BJ (cell line): ENCODE results near the gene HSD17B8. TPM values are rescaled to one million over a fixed set of nuclear protein-coding genes. Genes with fewer than 3 reads are reported as not detected.
"Not testable (repeated sequence)": the region's sequence is repeated elsewhere in the genome, so short reads cannot be mapped to it uniquely, and the experiment has no call there.

Experiments
- CTCF ChIA-PET: fragments of 350-600 bp; formaldehyde crosslinking; extraction: SDS; loops from one replicate; lab custom pipeline; 2021; ENCODE audit warnings: antibody characterized with exemption, inconsistent platforms; lab: Yijun Ruan, JAX
- POLR2A ChIA-PET: fragments of 300-600 bp; sonication (Branson Sonifier 250); formaldehyde crosslinking; extraction: SDS; loops from one replicate; lab custom pipeline; 2021; ENCODE audit warnings: antibody characterized with exemption; lab: Charles Lee
- DNase-seq: peaks from one replicate; pipeline ENCODE4 v3.0.0-alpha.2; 2011; ENCODE audit warnings: low read depth
- H3K27me3 ChIP-seq: 2 replicates; pipeline ENCODE4 v1.6.0; 2011; ENCODE audit warnings: low read length; ENCODE audit not compliant: control insufficient read depth, insufficient read depth
- H3K36me3 ChIP-seq: 2 replicates; pipeline ENCODE4 v1.5.1; 2011; ENCODE audit warnings: low read length; ENCODE audit not compliant: control insufficient read depth, insufficient read depth
- H3K4me3 ChIP-seq: 2 replicates; pipeline ENCODE4 v1.5.1; 2011; ENCODE audit warnings: low read depth, mild to moderate bottlenecking, control low read depth, low read length
- CTCF ChIP-seq: IDR thresholded peaks from 2 replicates; pipeline ENCODE4 v1.5.1; 2011; ENCODE audit warnings: low read depth, mild to moderate bottlenecking, control low read depth, inconsistent platforms, low read length, moderate library complexity; ENCODE audit not compliant: insufficient read depth
- polyA plus RNA-seq: library from polyadenylated mRNA; depleted of rRNA; stranded (reverse); fragments of >200 nt; gene quantifications from 2 replicates; pipeline ENCODE4 v1.2.3, GENCODE V29; 2011

Gene HSD17B8
- polyA plus RNA-seq, 1 experiment: 3.4 TPM

- POLR2A ChIA-PET: no interaction called here
- TF ChIP-seq CTCF: no peak
- Histone ChIP-seq H3K27me3 (no peaks in the 10 kb centered on the region; the same call in 1 of the 2 replicates), H3K4me3 (no peak overlapping the region), H3K36me3 (peaks cover 6% of the 10 kb centered on the region)
- DNase-seq: no peak
- CTCF ChIA-PET: interaction anchor here (0.8 to 1.2 kb wide), 2 partner anchors 24 to 96 kb away, joined by 3 read pairs; no protein-coding TSS in a partner anchor
Observed at GRCh38 chr6:33215271-33216116, 11.0 kb downstream of the HSD17B8 start.

GRCh38 chr6:33216117-33216649 lies 11.7 kb downstream of the HSD17B8 start:
- ChIA-PET POLR2A (no interaction called here), CTCF (interaction anchor here (0.8 to 1.2 kb wide), 2 partner anchors 23 to 97 kb away, joined by 3 read pairs; no protein-coding TSS in a partner anchor)
- TF ChIP-seq CTCF: no peak
- peaks cover 4% of the 10 kb centered on the region for H3K36me3 ChIP-seq
- H3K4me3 ChIP-seq: no peak overlapping the region
- DNase-seq: no peak
- H3K27me3 ChIP-seq: no peaks in the 10 kb centered on the region; the same call in 1 of the 2 replicates

- ChIA-PET POLR2A (no interaction called here), CTCF (no interaction called here)
- Histone ChIP-seq H3K36me3 (no peaks in the 10 kb centered on the region), H3K4me3 (no peak overlapping the region), H3K27me3 (no peaks in the 10 kb centered on the region; the same call in 1 of the 2 replicates)
- TF ChIP-seq CTCF: no peak
- no peak for DNase-seq
Observed at GRCh38 chr6:33217246-33217645, 12.8 kb downstream of the HSD17B8 start.

GRCh38 chr6:33217681-33218080 lies 13.2 kb downstream of the HSD17B8 start:
- POLR2A ChIA-PET: no interaction called here
- Histone ChIP-seq H3K27me3 (peaks cover 2% of the 10 kb centered on the region; the same call in 1 of the 2 replicates), H3K36me3 (no peaks in the 10 kb centered on the region), H3K4me3 (no peak overlapping the region)
- no peak for DNase-seq
- CTCF ChIA-PET: interaction anchor here (2.6 kb wide), 1 partner anchor 8 kb away, joined by 7 read pairs; the partner anchor contains the start of gene RING1
- TF ChIP-seq CTCF: no peak

- H3K36me3 ChIP-seq, POLR2A ChIA-PET, DNase-seq, H3K4me3 ChIP-seq, H3K27me3 ChIP-seq: not testable (repeated sequence)
- CTCF ChIA-PET: interaction anchor here (0.7 kb wide), 1 partner anchor 212 kb away, joined by 3 read pairs; no protein-coding TSS in a partner anchor
Observed at GRCh38 chr6:33226503-33227120, 22.2 kb downstream of the HSD17B8 start.
